T-cell (primary cell): ENCODE results near the gene LRRC73. TPM values are rescaled to one million over a fixed set of nuclear protein-coding genes. Genes with fewer than 3 reads are reported as not detected.

Experiments
- ATAC-seq, 4 experiments: fragments of 200-7000 bp in 3 of 4; fragments of 150-1000 bp in 1 of 4; cut with Tn5 transposase; replicated peaks in 1 of 4; 1 replicate in 3 of 4; 2 replicates in 1 of 4; pipeline ENCODE4 v1.10.0; 2021; ENCODE audit warnings: moderate library complexity in 3 of 4, mild to moderate bottlenecking in 2 of 4, moderate number of reproducible peaks in 1 of 4
- CTCF ChIA-PET, 2 donors: fragments of 300-600 bp; sonication (Branson Sonifier 250); formaldehyde crosslinking; loops; one replicate each; lab custom pipeline; 2022; ENCODE audit warnings: antibody characterized with exemption in 2 of 2; lab: Charles Lee
- POLR2A ChIA-PET, 2 donors: fragments of 300-600 bp; sonication (Branson Sonifier 250); formaldehyde crosslinking; loops; one replicate each; lab custom pipeline; 2022; ENCODE audit warnings: antibody characterized with exemption in 2 of 2; lab: Charles Lee
- DNase-seq, 35 experiments: peaks; one replicate each; pipeline versions ENCODE4 v3.0.0 to v3.0.0-alpha.2; 2013 to 2023
- H3K27ac ChIP-seq: one replicate; pipeline ENCODE4 v1.5.1; 2013; ENCODE audit warnings: low read length
- H3K27me3 ChIP-seq, 2 experiments: replicated peaks in 1 of 2; 1 replicate in 1 of 2; 2 replicates in 1 of 2; pipeline versions ENCODE4 v1.6.1 to v1.7.0; 2013; ENCODE audit warnings: low read length in 1 of 2, mixed read lengths in 1 of 2; ENCODE audit not compliant: control insufficient read depth in 2 of 2, insufficient read depth in 2 of 2; ENCODE audit errors: extremely low read depth in 1 of 2
- H3K36me3 ChIP-seq, 2 donors: 1 replicate in 1 of 2; 2 replicates in 1 of 2; pipeline versions ENCODE4 v1.6.1 to v1.7.0; 2013; ENCODE audit warnings: low read length in 1 of 2; ENCODE audit not compliant: control insufficient read depth in 2 of 2, insufficient read depth in 1 of 2; ENCODE audit errors: extremely low read depth in 1 of 2
- H3K4me1 ChIP-seq, 2 experiments: 1 replicate in 1 of 2; 2 replicates in 1 of 2; pipeline versions ENCODE4 v1.6.1 to v1.7.0; 2013; ENCODE audit warnings: low read length in 2 of 2, mixed read lengths in 1 of 2; ENCODE audit not compliant: insufficient read depth in 2 of 2, control insufficient read depth in 1 of 2; ENCODE audit errors: extremely low read depth in 1 of 2
- H3K4me3 ChIP-seq, 2 donors: 1 replicate in 1 of 2; 2 replicates in 1 of 2; pipeline versions ENCODE4 v1.5.1 to v1.7.0; 2013; ENCODE audit warnings: mild to moderate bottlenecking in 2 of 2, low read length in 1 of 2, moderate library complexity in 1 of 2; ENCODE audit not compliant: control insufficient read depth in 1 of 2; ENCODE audit errors: extremely low read depth in 1 of 2
- H3K9me3 ChIP-seq: 2 replicates; pipeline ENCODE4 v1.7.0; 2013
- H3K27ac Mint-ChIP-seq, 2 donors: one replicate each; pipeline ENCODE4 v1.8.0; 2020 to 2021; ENCODE audit warnings: mild to moderate bottlenecking in 2 of 2, mixed read lengths in 2 of 2
- H3K27me3 Mint-ChIP-seq, 2 donors: one replicate each; pipeline ENCODE4 v1.8.0; 2021 to 2022; ENCODE audit warnings: mixed read lengths in 2 of 2
- H3K36me3 Mint-ChIP-seq: one replicate; pipeline ENCODE4 v1.8.0; 2021; ENCODE audit warnings: mixed read lengths
- H3K4me1 Mint-ChIP-seq, 3 donors: one replicate each; pipeline ENCODE4 v1.8.0; 2020 to 2022; ENCODE audit warnings: mixed read lengths in 3 of 3, mild to moderate bottlenecking in 1 of 3
- H3K4me3 Mint-ChIP-seq, 3 donors: one replicate each; pipeline ENCODE4 v1.8.0; 2020 to 2022; ENCODE audit warnings: mild to moderate bottlenecking in 3 of 3, mixed read lengths in 3 of 3, moderate library complexity in 3 of 3
- H3K9me3 Mint-ChIP-seq, 3 donors: one replicate each; pipeline ENCODE4 v1.8.0; 2020 to 2022; ENCODE audit warnings: mixed read lengths in 3 of 3
- WGBS: methylation state at CpG from one replicate; pipeline ENCODE4 v1.1.5; 2013; ENCODE audit warnings: missing lambda C conversion rate; ENCODE audit not compliant: insufficient coverage; 5-methylcytosine and 5-hydroxymethylcytosine counted together
- total RNA-seq, 35 experiments: library from RNA in 6 of 35; stranded (reverse) in 6 of 35; fragments of 120-200 nt in 1 of 35; gene quantifications; one replicate each; pipeline versions ENCODE4 v1.2.1 to v1.2.4 and lab custom pipeline; 2013 to 2026

LRRC73 gene
- total RNA-seq, 5 donors from 2014 or later (not counting 1 experiment from before 2014, with no cell fraction given), result 0.53 to 0.95 (median 0.76) TPM; not detected in 2

DNA sequence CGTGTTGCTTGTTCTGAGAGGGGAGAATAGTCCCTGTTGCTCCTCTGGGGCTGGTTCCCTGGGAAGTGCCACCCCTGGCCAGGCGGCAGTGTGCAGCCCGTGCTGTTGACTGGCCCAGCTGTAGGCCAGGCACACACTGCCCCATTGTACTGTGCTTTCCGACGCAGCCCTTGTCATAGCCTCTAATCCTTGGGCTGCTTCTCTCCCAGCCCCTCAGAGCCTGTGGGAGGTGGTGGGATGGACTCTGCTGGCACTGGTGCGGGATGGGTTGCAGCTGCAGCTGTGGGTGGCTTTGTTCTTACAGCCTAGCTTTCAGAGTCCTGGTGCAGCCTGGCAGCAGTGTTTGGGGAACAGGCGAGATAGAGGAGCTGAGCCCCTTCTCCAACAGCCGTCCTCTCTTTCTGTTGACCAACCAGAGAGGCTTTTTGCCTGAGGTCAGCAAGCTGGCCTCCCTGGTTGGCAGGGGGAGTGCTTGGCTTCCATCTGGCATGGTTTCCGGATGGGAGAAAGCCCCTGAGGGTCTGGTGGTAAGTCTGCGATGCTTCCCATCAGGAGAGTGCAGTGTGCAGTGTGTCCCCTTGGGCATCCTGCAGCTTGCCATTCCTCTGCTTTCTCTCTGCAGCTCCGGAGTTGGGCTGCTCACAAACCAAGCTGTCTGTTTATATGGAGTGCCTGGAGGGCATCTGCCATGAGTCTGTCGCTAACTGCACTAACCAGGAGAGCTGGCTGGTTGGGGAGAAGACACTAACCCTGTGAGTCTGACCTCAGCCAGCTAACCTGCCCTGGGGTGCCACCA is 20.7 kb downstream of the LRRC73 start:
- H3K4me1 ChIP-seq, result peaks cover 0 to 25% of the 10 kb centered on the region in 2 experiments
- H3K4me3 Mint-ChIP-seq, result no peak overlapping the region
- H3K27me3 ChIP-seq, result no peaks in the 10 kb centered on the region
- H3K27me3 Mint-ChIP-seq, result no peaks in the 10 kb centered on the region
- H3K4me1 Mint-ChIP-seq, result peaks cover 25 to 47% (median 34%) of the 10 kb centered on the region in 3 donors
- ATAC-seq, result no peak
- ChIA-PET POLR2A (no interaction called here), CTCF (interaction anchor here in 1 of 2 donors (0.6 to 0.7 kb wide), 2 partner anchors 8 to 17 kb away, joined by 3 to 7 read pairs; no protein-coding TSS in a partner anchor)
- DNase-seq, result no peak
- H3K9me3 Mint-ChIP-seq, result no peaks in the 10 kb centered on the region
- peaks cover 14% of the 10 kb centered on the region for H3K36me3 Mint-ChIP-seq
- H3K36me3 ChIP-seq, result peaks cover 0 to 22% of the 10 kb centered on the region in 2 donors
- no peaks in the 10 kb centered on the region for H3K9me3 ChIP-seq
- WGBS, result 91% methylated on average over 8 of the region's 12 CpGs
- H3K27ac Mint-ChIP-seq, result no peak overlapping the region
- H3K27ac ChIP-seq, result no peak overlapping the region
- no peak overlapping the region for H3K4me3 ChIP-seq

DNA sequence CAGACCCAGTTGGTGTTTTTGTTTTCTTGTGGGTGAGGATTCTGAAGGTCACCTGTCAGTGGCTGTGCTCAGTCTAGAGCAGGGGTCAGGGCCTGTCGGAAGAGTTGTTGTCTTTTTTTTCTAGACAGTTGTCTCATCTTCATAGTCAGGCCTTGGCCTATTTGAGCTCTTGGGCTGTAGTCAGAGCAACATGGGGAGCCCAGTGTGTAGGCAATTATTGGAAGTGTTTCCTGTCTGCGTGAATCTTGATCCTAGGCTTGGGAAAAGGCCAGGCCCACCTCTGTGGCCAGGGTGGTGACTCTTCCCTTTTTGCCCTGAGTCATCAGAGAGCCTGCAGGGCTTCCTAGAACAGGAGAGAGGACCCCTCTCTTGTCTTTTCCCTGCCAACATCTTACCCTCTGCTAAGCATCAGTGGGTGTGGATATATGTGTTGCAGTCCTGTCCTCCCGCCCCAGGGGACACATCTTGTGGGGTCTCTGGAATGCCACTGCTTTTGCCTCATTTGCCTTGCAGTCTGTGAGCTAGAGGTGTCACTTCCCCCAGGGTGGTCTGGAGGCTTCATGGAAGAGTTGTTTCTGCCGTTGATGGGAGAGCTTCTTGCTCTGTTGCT is 21.4 kb downstream of the LRRC73 start:
- DNase-seq (no peak), ATAC-seq (no peak)
- H3K9me3 Mint-ChIP-seq, result no peaks in the 10 kb centered on the region
- Histone ChIP-seq H3K36me3 (peaks cover 0 to 22% of the 10 kb centered on the region in 2 donors), H3K9me3 (no peaks in the 10 kb centered on the region), H3K4me3 (no peak overlapping the region), H3K4me1 (peaks cover 0 to 18% of the 10 kb centered on the region in 2 experiments), H3K27ac (no peak overlapping the region), H3K27me3 (no peaks in the 10 kb centered on the region)
- no peak overlapping the region for H3K27ac Mint-ChIP-seq
- CTCF ChIA-PET, result interaction anchor here in 1 of 2 donors (0.7 kb wide), 1 partner anchor 18 kb away, joined by 3 read pairs; no protein-coding TSS in a partner anchor
- peaks cover 19 to 40% (median 27%) of the 10 kb centered on the region in 3 donors for H3K4me1 Mint-ChIP-seq
- H3K36me3 Mint-ChIP-seq, result peaks cover 14% of the 10 kb centered on the region
- no peaks in the 10 kb centered on the region for H3K27me3 Mint-ChIP-seq
- POLR2A ChIA-PET, result no interaction called here
- WGBS, result 91% methylated on average over 2 of the region's 4 CpGs
- no peak overlapping the region for H3K4me3 Mint-ChIP-seq

DNA sequence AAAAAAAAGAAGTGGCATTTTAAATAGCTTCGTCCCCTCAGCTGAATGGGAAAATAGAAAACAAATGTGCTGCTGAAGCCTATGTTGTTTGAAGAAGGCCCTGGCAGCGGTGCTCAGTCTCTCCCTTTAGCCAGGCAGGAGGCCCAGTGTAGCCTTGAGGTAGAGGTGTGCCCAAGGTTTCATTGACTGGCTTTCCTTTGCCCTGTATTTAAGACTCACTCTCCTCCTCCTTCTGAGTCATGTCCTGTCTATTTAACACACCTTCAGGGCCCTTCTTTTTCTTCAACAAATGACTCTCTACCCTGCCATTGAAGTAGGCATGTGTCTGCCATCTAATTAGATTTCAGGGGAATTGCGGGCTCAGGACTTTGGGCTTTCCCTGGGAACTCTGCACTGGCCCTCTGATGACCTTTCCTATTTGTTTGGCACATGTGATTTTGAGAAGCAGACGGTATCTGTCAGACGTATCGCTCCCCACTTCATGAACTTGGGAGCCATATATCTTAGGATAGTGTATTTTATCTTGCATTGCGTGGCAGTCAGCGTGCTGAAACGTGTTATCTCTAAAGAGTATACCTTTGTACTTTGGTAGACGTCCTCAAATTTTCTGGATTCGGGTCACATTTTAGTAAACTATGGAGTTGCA is 28.4 kb downstream of the LRRC73 start:
- CTCF ChIA-PET, result interaction anchor here in 1 of 2 donors (0.6 kb wide), 1 partner anchor 8 kb away, joined by 7 read pairs; no protein-coding TSS in a partner anchor
- 95% methylated on average over 4 of the region's 11 CpGs for whole genome bisulfite sequencing
- no peaks in the 10 kb centered on the region for H3K9me3 Mint-ChIP-seq
- POLR2A ChIA-PET, result interaction anchor here (0.6 to 0.7 kb wide), 3 partner anchors 55 to 1261 kb away, joined by 7 to 15 read pairs (median 8); partner anchors contain the start of gene ABCC10 (in 1 of the 2)
- Histone ChIP-seq H3K9me3 (no peaks in the 10 kb centered on the region), H3K4me3 (no peak overlapping the region), H3K36me3 (peaks cover 0 to 6% of the 10 kb centered on the region in 2 donors), H3K4me1 (peaks cover 10 to 17% of the 10 kb centered on the region in 2 experiments), H3K27me3 (no peaks in the 10 kb centered on the region), H3K27ac (no peak overlapping the region)
- peaks cover 51 to 63% (median 57%) of the 10 kb centered on the region in 3 donors for H3K4me1 Mint-ChIP-seq
- H3K36me3 Mint-ChIP-seq, result peaks cover 11% of the 10 kb centered on the region
- DNase-seq (no peak), ATAC-seq (no peak)
- no peak overlapping the region for H3K27ac Mint-ChIP-seq
- no peak overlapping the region for H3K4me3 Mint-ChIP-seq
- H3K27me3 Mint-ChIP-seq, result no peaks in the 10 kb centered on the region

DNA sequence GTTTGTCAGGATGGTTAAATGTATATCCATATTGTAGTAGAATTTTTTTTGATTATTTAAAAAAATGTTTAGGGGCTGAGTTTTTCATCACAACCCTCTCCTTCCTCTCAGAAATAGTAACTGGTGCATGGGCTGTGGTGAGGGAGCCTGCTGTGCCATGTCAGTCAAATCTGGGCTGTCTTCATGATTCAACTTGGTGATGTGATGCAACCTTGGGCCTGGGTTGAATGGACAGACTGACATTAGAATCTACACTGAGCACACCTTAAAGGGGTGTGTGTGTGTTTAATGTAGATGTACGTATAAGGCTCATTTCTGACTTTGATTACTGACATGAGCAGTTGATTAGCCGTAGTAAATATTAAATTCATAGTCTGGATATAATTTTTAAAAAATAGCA is 29.1 kb downstream of the LRRC73 start:
- no CpG with 5 or more reads among the region's 2 CpGs for WGBS

DNA sequence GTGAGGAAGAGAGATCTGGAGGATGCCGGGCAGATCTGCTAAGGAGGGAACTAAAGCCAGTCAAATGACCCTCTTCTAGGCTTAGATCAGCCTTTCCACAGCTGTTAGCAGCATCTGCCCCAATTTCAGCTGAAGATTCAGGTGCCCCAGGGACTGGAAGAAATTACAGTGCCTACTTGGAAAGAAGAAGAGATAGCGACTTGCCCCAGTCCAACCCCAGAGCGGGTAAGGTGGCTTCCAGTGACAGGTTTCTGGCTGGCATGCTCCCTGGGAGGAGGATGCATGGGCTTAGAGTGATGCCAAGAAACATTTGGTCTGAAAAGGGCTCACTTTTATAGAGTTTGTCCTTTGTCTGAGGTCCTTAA is 32.2 kb downstream of the LRRC73 start:
- Mint-ChIP-seq H3K9me3 (no peaks in the 10 kb centered on the region), H3K36me3 (peaks cover under 1% of the 10 kb centered on the region), H3K27me3 (no peaks in the 10 kb centered on the region), H3K27ac (peak overlapping the region; percentile 75 to 94), H3K4me3 (peak overlapping the region; percentile 92 to 99 (median 93)), H3K4me1 (peaks cover 48 to 54% (median 49%) of the 10 kb centered on the region in 3 donors)
- ATAC-seq (no peak), DNase-seq (peak in 3 of 35 experiments; percentile 15 to 33 (median 16))
- ChIA-PET POLR2A (interaction anchor here (0.5 to 1.1 kb wide), 7 partner anchors 15 to 1238 kb away, joined by 3 to 5 read pairs (median 3); partner anchors contain the start of gene PEX6 (in 1 of the 2)), CTCF (interaction anchor here in 1 of 2 donors (0.5 to 1.4 kb wide), 2 partner anchors 26 to 39 kb away, joined by 3 read pairs; partner anchors contain the start of genes POLR1C and YIPF3)
- Histone ChIP-seq H3K27me3 (peaks cover 0 to 4% of the 10 kb centered on the region in 2 experiments), H3K4me3 (peak overlapping the region; percentile 69 to 78), H3K4me1 (peaks cover 11 to 18% of the 10 kb centered on the region in 2 experiments), H3K27ac (peak overlapping the region; percentile 91), H3K36me3 (peaks cover 0 to 2% of the 10 kb centered on the region in 2 donors), H3K9me3 (no peaks in the 10 kb centered on the region)
- WGBS, result 23% methylated on average over 2 of the region's 3 CpGs

More for the DNA sequence above, 29.1 kb downstream of the LRRC73 start:
- no peaks in the 10 kb centered on the region for H3K27me3 Mint-ChIP-seq
- no peaks in the 10 kb centered on the region for H3K9me3 Mint-ChIP-seq
- H3K36me3 Mint-ChIP-seq, result peaks cover 11% of the 10 kb centered on the region
- peaks cover 11 to 18% of the 10 kb centered on the region in 2 experiments for H3K4me1 ChIP-seq
- H3K4me3 ChIP-seq, result no peak overlapping the region
- DNase-seq, result no peak
- ChIA-PET POLR2A (interaction anchor here (0.6 to 0.7 kb wide), 4 partner anchors 10 to 1260 kb away, joined by 5 to 15 read pairs (median 8); partner anchors contain the start of gene ABCC10 (in 1 of the 2)), CTCF (interaction anchor here in 1 of 2 donors (0.6 to 0.9 kb wide), 2 partner anchors 9 to 82 kb away, joined by 3 to 7 read pairs; no protein-coding TSS in a partner anchor)
- peaks cover 55 to 66% (median 60%) of the 10 kb centered on the region in 3 donors for H3K4me1 Mint-ChIP-seq
- H3K4me3 Mint-ChIP-seq, result no peak overlapping the region
- H3K36me3 ChIP-seq, result peaks cover 0 to 6% of the 10 kb centered on the region in 2 donors
- H3K27ac Mint-ChIP-seq, result no peak overlapping the region
- H3K27ac ChIP-seq, result no peak overlapping the region
- ATAC-seq, result no peak
- H3K9me3 ChIP-seq, result no peaks in the 10 kb centered on the region
- no peaks in the 10 kb centered on the region for H3K27me3 ChIP-seq
